Measurements from ENCODE around the gene SRSF11. TPM values are rescaled to one million over a fixed set of nuclear protein-coding genes. Genes with fewer than 3 reads are reported as not detected.

The SRSF11 gene
- total and polyA plus RNA-seq, 2 donors (not counting 1 experiment from before 2014, with no cell fraction given): 243 to 333 TPM

GRCh38 chr1:70220015-70220414, 1.2 kb upstream of the SRSF11 start:
- Histone ChIP-seq H3K79me2 (ENCODE audit: control insufficient read depth, insufficient read depth, low read length) (peaks cover 84% of the 10 kb centered on the region), H3K9ac (ENCODE audit: low read length) (no peak overlapping the region), H3K4me2 (replicated peaks; ENCODE audit: low read depth, low read length, poor library complexity, severe bottlenecking) (no peak overlapping the region), H3K9me3 (ENCODE audit: control extremely low read depth in 1 of 3, control insufficient read depth in 2 of 3, insufficient read depth in 1 of 3, low read length in 2 of 3) (no peaks in the 10 kb centered on the region), H2AFZ (ENCODE audit: insufficient read depth, low read depth, low read length, poor library complexity, severe bottlenecking) (no peak overlapping the region), H3K4me1 (ENCODE audit: control insufficient read depth in 2 of 2, insufficient read depth in 2 of 2, low read length in 2 of 2) (peaks cover 11 to 25% of the 10 kb centered on the region in 2 donors), H3K36me3 (replicated peaks in 1 of 2; ENCODE audit: control extremely low read depth in 1 of 2, control insufficient read depth in 1 of 2, extremely low read depth in 1 of 2, insufficient read depth in 2 of 2, low read length in 1 of 2) (peaks cover 3 to 15% of the 10 kb centered on the region in 2 experiments), H3K4me3 (ENCODE audit: control extremely low read depth in 1 of 5, extremely low read depth in 1 of 5, insufficient read depth in 1 of 5, low read depth in 2 of 5, low read length in 4 of 5) (no peak overlapping the region), H3K27ac (ENCODE audit: low read length in 2 of 2) (peak overlapping the region in 1 of 2 donors; percentile 34), H3K27me3 (replicated peaks in 1 of 4; ENCODE audit: control extremely low read depth in 1 of 4, control insufficient read depth in 3 of 4, insufficient read depth in 4 of 4, low read length in 3 of 4) (no peaks in the 10 kb centered on the region), H4K20me1 (ENCODE audit: control insufficient read depth, insufficient read depth, low read length, poor library complexity, severe bottlenecking) (peaks cover 27% of the 10 kb centered on the region)
- intact Hi-C loops (cut with micrococcal nuclease): no loop called here
- ChIA-PET CTCF (interaction anchor here (0.6 to 1.9 kb wide), 2 partner anchors 15 to 1873 kb away, joined by 4 to 12 read pairs; partner anchors contain the start of gene LRRC40), POLR2A (interaction anchor here (1.9 kb wide), 1 partner anchor 14 kb away, joined by 14 read pairs; the partner anchor contains the start of gene LRRC40)
- Mint-ChIP-seq H3K27ac (peak overlapping the region; percentile 76), H3K9me3 (ENCODE audit: insufficient read depth) (no peaks in the 10 kb centered on the region), H3K4me1 (peaks cover 46% of the 10 kb centered on the region), H3K4me3 (peak overlapping the region; percentile 69), H3K27me3 (no peaks in the 10 kb centered on the region)
- ATAC-seq (ENCODE audit: low read depth): no peak
- 20% methylated on average over 1 of the region's 2 CpGs for WGBS (ENCODE audit: insufficient coverage)
- DNase-seq: peak; percentile 23
- TF ChIP-seq CTCF (IDR thresholded peaks at IDR 0.05) (no peak), EZH2 (IDR thresholded peaks at IDR 0.05; ENCODE audit: borderline replicate concordance, insufficient read depth, low read depth, low read length, poor library complexity, severe bottlenecking) (no peak)

GRCh38 chr1:70220517-70221237, 503 bp upstream of the SRSF11 start:
- POLR2A ChIA-PET: interaction anchor here (0.7 to 1.9 kb wide), 5 partner anchors 11 to 190 kb away, joined by 3 to 14 read pairs (median 3); partner anchors contain the start of genes ANKRD13C, CTH and LRRC40
- peaks cover 1 to 18% of the 10 kb centered on the region in 2 experiments for H3K36me3 ChIP-seq (replicated peaks in 1 of 2; ENCODE audit: control extremely low read depth in 1 of 2, control insufficient read depth in 1 of 2, extremely low read depth in 1 of 2, insufficient read depth in 2 of 2, low read length in 1 of 2)
- H3K9me3 Mint-ChIP-seq (ENCODE audit: insufficient read depth): no peaks in the 10 kb centered on the region
- H3K4me3 Mint-ChIP-seq: peak overlapping the region; percentile 93
- peak overlapping the region; percentile 82 for H2AFZ ChIP-seq (ENCODE audit: insufficient read depth, low read depth, low read length, poor library complexity, severe bottlenecking)
- H4K20me1 ChIP-seq (ENCODE audit: control insufficient read depth, insufficient read depth, low read length, poor library complexity, severe bottlenecking): peaks cover 20% of the 10 kb centered on the region
- 49% methylated on average over 6 of the region's 17 CpGs for WGBS (ENCODE audit: insufficient coverage)
- H3K79me2 ChIP-seq (ENCODE audit: control insufficient read depth, insufficient read depth, low read length): peaks cover 84% of the 10 kb centered on the region
- H3K27me3 ChIP-seq (replicated peaks in 1 of 4; ENCODE audit: control extremely low read depth in 1 of 4, control insufficient read depth in 3 of 4, insufficient read depth in 4 of 4, low read length in 3 of 4): no peaks in the 10 kb centered on the region
- no peak for TF ChIP-seq CTCF (IDR thresholded peaks at IDR 0.05)
- no peak for TF ChIP-seq EZH2 (IDR thresholded peaks at IDR 0.05; ENCODE audit: borderline replicate concordance, insufficient read depth, low read depth, low read length, poor library complexity, severe bottlenecking)
- H3K4me1 ChIP-seq (ENCODE audit: control insufficient read depth in 2 of 2, insufficient read depth in 2 of 2, low read length in 2 of 2): peaks cover 11 to 25% of the 10 kb centered on the region in 2 donors
- CTCF ChIA-PET: interaction anchor here (0.5 to 1.9 kb wide), 4 partner anchors 10 to 1874 kb away, joined by 3 to 12 read pairs (median 4); partner anchors contain the start of genes ANKRD13C and LRRC40
- H3K4me2 ChIP-seq (replicated peaks; ENCODE audit: low read depth, low read length, poor library complexity, severe bottlenecking): peak overlapping the region; percentile 67
- H3K4me1 Mint-ChIP-seq: peaks cover 46% of the 10 kb centered on the region
- intact Hi-C loops (cut with micrococcal nuclease): loop anchor here (1.0 kb wide), 4 partner anchors 15 to 861 kb away; partner anchors contain the start of genes ANKRD13C, CTH, LRRC40 and ZRANB2
- peak overlapping the region; percentile 97 for H3K27ac Mint-ChIP-seq
- H3K27me3 Mint-ChIP-seq: no peaks in the 10 kb centered on the region
- H3K4me3 ChIP-seq (ENCODE audit: control extremely low read depth in 1 of 5, extremely low read depth in 1 of 5, insufficient read depth in 1 of 5, low read depth in 2 of 5, low read length in 4 of 5): peak overlapping the region; percentile 42 to 81 (median 79)
- H3K9ac ChIP-seq (ENCODE audit: low read length): peak overlapping the region; percentile 86
- ATAC-seq (ENCODE audit: low read depth) (no peak), DNase-seq (no peak)
- no peaks in the 10 kb centered on the region for H3K9me3 ChIP-seq (ENCODE audit: control extremely low read depth in 1 of 3, control insufficient read depth in 2 of 3, insufficient read depth in 1 of 3, low read length in 2 of 3)
- peak overlapping the region; percentile 94 for H3K27ac ChIP-seq (ENCODE audit: low read length in 2 of 2)
